Mucosa of descending colon (tissue), 3 donors: ENCODE data around the gene NFKBIZ. TPM values are rescaled to one million over a fixed set of nuclear protein-coding genes. Genes with fewer than 3 reads are reported as not detected.
"Not testable (repeated sequence)": the region's sequence is repeated elsewhere in the genome, so short reads cannot be mapped to it uniquely, and the experiment has no call there.

ENCODE experiments used
- ATAC-seq: fragments of 200-7000 bp; cut with Tn5 transposase; one replicate; pipeline ENCODE4 v1.9.1; 2020; ENCODE audit warnings: mild to moderate bottlenecking, moderate library complexity
- DNase-seq, 3 donors: peaks; one replicate each; pipeline ENCODE4 v3.0.0-alpha.2; 2020
- H3K36me3 ChIP-seq: fragments of 200-600 bp; one replicate; pipeline ENCODE4 v1.8.0; 2021; ENCODE audit warnings: low read depth, mild to moderate bottlenecking
- H3K4me1 ChIP-seq: fragments of 200-600 bp; one replicate; pipeline ENCODE4 v1.8.0; 2021; ENCODE audit warnings: low read depth, mild to moderate bottlenecking
- H3K4me3 ChIP-seq: fragments of 200-600 bp; one replicate; pipeline ENCODE4 v1.8.0; 2021; ENCODE audit warnings: mild to moderate bottlenecking
- H3K9me3 ChIP-seq: fragments of 200-600 bp; one replicate; pipeline ENCODE4 v1.8.0; 2021; ENCODE audit warnings: mild to moderate bottlenecking
- CTCF ChIP-seq: fragments of 200-600 bp; IDR thresholded peaks from one replicate; pipeline ENCODE4 v1.8.0; 2022; ENCODE audit warnings: antibody characterized with exemption, mild to moderate bottlenecking
- intact Hi-C, 2 donors: fragments of 100-400 bp; cut with DNase I in 1 of 2; cut with micrococcal nuclease in 1 of 2; formaldehyde crosslinking; loops; one replicate each; pipeline versions ENCODE4 v1.11.0 to v1.11.1; 2022; cut with DNase I, micrococcal nuclease
- total RNA-seq, 3 donors: library from RNA; stranded (reverse); fragmentation: NEBNext Ultra II Directional in 2 of 3; extraction: Animal tissue kit (Norgen Biotek cat#: 25700) in 2 of 3; gene quantifications; one replicate each; pipeline versions ENCODE4 v1.2.1 to v1.2.4, GENCODE V29; 2021 to 2023
- donor health status: DM: no; HTN: no; CAD: no; lungs with moderate emphysema.
- donor health status: DM: no; HTN: no; CAD: no.
- donor health status: DM: no; HTN: yes; CAD: no.

The NFKBIZ gene
- total RNA-seq, 3 donors from 2014 or later, result 85.0 to 97.5 (median 91.5) TPM

- Histone ChIP-seq H3K4me3 (no peak overlapping the region), H3K4me1 (peaks cover 5% of the 10 kb centered on the region), H3K36me3 (no peaks in the 10 kb centered on the region), H3K9me3 (no peaks in the 10 kb centered on the region)
- no peak for ATAC-seq
- TF ChIP-seq CTCF, result no peak
- intact Hi-C loops, result no loop called here
- no peak for DNase-seq
Observed at GRCh38 chr3:101873619-101874018, 24.3 kb downstream of the NFKBIZ start.

- Histone ChIP-seq H3K4me1 (peaks cover 11% of the 10 kb centered on the region), H3K4me3 (no peak overlapping the region), H3K9me3 (no peaks in the 10 kb centered on the region), H3K36me3 (no peaks in the 10 kb centered on the region)
- intact Hi-C loops, result no loop called here
- ATAC-seq (no peak), DNase-seq (no peak)
- no peak for TF ChIP-seq CTCF
Observed at GRCh38 chr3:101876142-101876541, 26.8 kb downstream of the NFKBIZ start.

- Histone ChIP-seq H3K4me1 (peaks cover 11% of the 10 kb centered on the region), H3K9me3 (no peaks in the 10 kb centered on the region), H3K4me3 (no peak overlapping the region), H3K36me3 (no peaks in the 10 kb centered on the region)
- TF ChIP-seq CTCF, result no peak
- intact Hi-C loops, result no loop called here
- DNase-seq, result no peak
- ATAC-seq, result peak; percentile 72
Observed at GRCh38 chr3:101878589-101878988, 29.3 kb downstream of the NFKBIZ start.

- no peak for TF ChIP-seq CTCF
- Histone ChIP-seq H3K9me3 (no peaks in the 10 kb centered on the region), H3K36me3 (no peaks in the 10 kb centered on the region), H3K4me3 (no peak overlapping the region), H3K4me1 (peaks cover 11% of the 10 kb centered on the region)
- peak in 1 of 3 donors; percentile 36 for DNase-seq
- peak; percentile 91 for ATAC-seq
- intact Hi-C loops, result no loop called here
Observed at GRCh38 chr3:101879102-101879501, 29.8 kb downstream of the NFKBIZ start.

GRCh38 chr3:101879623-101880284, 30.4 kb downstream of the NFKBIZ start:
- H3K4me1 ChIP-seq, result peaks cover 11% of the 10 kb centered on the region
- ATAC-seq, result no peak
- no peaks in the 10 kb centered on the region for H3K36me3 ChIP-seq
- no peaks in the 10 kb centered on the region for H3K9me3 ChIP-seq
- DNase-seq, result no peak
- intact Hi-C loops, result no loop called here
- H3K4me3 ChIP-seq, result no peak overlapping the region
- TF ChIP-seq CTCF, result no peak

- Histone ChIP-seq H3K36me3 (no peaks in the 10 kb centered on the region), H3K4me1 (peaks cover 15% of the 10 kb centered on the region), H3K4me3 (no peak overlapping the region), H3K9me3 (peaks cover 4% of the 10 kb centered on the region)
- ATAC-seq (peak; percentile 91), DNase-seq (no peak)
- no peak for TF ChIP-seq CTCF
- intact Hi-C loops, result no loop called here
Observed at GRCh38 chr3:101884776-101885175, 35.5 kb downstream of the NFKBIZ start.

GRCh38 chr3:101885584-101885983, 36.3 kb downstream of the NFKBIZ start:
- H3K36me3 ChIP-seq, intact Hi-C loops, H3K4me3 ChIP-seq, ATAC-seq, DNase-seq, H3K9me3 ChIP-seq: not testable (repeated sequence)
- H3K4me1 ChIP-seq, result peaks cover 13% of the 10 kb centered on the region
